CD4-positive, alpha-beta T cell treated with Interleukin-6 at 100 ng/mL for 8 hours (primary cell): ENCODE measurements around the gene DNAL1.

Experiments
- DNase-seq: peaks from one replicate; pipeline ENCODE4 v3.0.0-alpha.2; 2020; ENCODE audit warnings: mixed read lengths, low spot score

DNAL1 gene

DNA sequence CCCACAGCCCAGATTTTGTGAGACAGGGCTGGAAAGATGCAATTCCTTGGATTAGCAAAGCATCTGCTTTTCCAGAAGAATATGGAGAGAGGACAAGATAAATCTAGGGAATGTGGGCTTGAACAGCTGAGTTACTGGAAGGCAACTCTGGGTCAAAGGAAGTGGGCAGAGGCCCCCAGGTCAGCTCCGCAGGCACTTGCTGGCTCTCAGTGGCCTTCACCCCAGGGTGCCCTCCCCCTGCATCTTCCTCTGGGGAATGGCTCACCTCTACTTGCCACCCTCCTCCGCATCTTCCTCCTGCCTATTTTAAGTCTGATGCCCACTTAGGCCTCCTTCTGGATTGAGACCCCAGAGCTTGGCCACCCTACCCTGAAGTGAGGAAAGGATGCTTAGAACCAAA, 79.9 kb downstream of the DNAL1 start:
- no peak for DNase-seq

DNA sequence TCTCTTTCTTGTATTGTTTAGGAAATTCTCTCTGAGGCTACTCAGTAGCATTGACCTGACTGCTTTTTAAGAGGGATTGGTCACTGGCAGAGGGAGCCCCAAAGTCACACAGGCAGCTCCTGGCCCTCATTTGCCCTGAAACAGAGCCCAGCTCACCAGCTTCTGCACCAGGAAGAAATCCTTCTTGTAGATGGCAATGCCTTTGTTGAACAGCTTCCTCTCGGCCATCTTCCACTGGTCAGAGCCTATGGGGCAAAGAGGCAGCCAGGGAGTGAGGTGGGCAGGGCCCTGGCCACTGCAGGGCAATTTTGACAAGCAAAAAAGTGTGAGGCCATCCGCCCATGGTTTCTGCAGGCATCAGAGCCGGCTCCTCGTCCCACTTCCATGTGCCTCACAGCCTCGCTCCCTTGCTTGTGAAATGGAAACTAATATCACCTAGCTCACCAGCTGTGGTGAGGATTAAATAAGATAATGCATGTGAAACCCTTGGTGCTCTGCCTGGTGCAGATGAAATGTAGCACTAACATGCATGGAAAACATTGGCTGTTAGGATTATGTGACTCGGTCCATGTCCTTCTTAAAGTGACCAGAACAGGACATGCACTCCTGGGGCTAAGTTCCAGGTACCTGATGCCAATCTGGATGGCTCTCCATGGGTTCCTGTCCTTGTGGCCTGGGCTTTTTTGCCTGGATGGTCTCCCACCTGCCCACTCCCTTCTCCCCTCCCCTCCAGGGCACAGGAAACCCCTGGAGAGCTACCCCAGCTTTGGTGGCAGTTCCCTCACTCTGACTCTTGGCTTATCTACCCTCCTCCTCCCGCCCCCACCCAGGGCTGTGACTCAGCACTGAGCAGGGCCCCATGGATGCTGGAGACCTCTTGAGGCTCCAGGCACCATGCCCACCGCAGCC, 80.6 kb downstream of the DNAL1 start:
- DNase-seq = no peak

GRCh38 chr14:73726025-73726961, 81.5 kb downstream of the DNAL1 start:
- no peak for DNase-seq

DNA sequence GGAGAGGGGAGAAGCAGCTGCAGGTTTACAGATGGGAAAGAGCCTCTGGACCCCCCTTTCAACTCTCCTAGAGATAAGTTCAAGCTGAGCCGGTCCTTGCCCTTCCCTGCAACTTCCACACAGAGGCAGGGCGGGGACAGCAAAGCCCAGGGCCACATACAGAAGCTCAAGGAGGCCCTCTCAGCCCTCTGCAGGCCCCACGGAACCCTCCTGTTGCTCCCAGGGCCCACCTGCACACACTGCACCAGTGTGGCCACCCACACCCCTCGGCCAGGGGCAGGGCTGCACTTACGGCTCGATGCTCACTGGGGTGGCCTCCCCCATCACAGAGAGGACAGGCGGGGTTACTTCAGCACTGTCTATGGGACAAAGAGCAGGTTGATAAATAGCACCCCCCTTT, 82.4 kb downstream of the DNAL1 start:
- DNase-seq = no peak

- peak; percentile 83 for DNase-seq
Measured at GRCh38 chr14:73728717-73729330, 84.0 kb downstream of the DNAL1 start.

DNA sequence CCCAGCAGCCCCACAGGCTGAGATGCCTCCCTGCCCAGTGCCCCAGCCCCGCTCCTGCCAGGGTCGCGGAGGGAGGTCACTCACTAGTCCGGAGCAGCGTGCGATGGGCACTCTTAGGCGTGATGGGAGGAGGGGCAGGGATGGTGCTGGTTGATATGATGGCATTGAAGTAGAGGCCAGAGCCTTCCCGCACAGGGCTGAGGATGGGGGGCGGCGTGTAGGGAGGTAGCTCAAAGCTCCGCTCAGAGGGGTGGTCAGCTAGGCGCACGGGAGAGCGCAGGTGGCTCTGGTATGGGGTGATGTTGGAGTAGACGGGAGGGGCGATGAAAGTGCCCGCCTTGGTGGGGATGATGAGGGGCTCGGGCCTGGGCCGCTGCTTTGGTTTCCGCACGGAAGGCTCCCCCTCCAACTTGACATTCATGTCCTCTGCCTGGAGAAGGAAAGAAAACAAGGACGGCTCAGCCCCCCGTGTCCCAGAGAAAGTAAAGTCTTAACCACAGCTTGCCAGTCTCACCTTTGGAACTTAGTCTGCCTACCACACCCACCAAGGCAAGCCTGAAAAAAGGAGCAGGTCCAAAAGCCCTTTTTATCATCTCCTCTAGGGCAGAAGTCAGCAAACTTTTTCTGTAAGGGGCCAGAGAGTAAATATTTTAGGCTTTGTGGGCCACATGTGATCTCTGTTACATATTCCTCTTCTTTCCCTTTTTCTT, 84.9 kb downstream of the DNAL1 start:
- no peak for DNase-seq

GRCh38 chr14:73731111-73731510, 86.3 kb downstream of the DNAL1 start:
- no peak for DNase-seq

- DNase-seq = no peak
Measured at GRCh38 chr14:73732006-73732405, 87.2 kb downstream of the DNAL1 start.

GRCh38 chr14:73736842-73737241, 92.1 kb downstream of the DNAL1 start:
- no peak for DNase-seq

DNA sequence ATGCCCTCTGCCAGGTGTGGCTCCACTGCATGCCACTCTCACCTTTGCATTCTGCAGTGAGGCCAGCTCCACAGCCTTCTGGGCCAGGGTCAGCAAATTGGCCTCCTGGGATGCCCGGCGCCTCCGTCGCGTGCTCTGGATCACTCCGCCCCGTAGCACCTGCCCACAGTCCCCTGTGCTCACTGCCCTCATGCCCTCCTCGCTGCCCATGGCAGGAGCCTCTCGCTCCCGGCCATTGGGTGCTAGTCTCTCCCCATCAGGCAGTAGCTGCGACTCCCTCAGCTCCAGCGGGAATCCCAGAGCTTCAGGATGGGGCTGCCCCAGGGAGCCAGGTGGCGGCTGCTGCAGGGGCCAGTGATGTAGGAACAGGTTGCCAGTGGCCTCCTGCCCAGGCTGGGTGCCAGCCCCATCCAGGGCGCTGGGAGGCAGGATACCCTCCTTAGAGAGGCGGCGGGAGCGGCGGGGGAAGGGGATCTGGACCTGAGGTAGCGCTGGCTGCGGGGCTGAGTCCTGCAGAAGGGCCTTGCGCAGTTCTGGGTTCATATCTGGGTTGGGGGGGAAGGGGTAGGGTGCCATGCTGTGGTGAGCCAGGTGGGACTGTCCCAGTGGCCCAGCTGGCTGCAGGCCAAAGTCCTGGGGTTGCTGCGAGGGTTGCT, 93.9 kb downstream of the DNAL1 start:
- no peak for DNase-seq

- DNase-seq = no peak
Measured at GRCh38 chr14:73739174-73739898, 94.5 kb downstream of the DNAL1 start.

GRCh38 chr14:73739899-73740617, 95.3 kb downstream of the DNAL1 start:
- no peak for DNase-seq

GRCh38 chr14:73740618-73741326, 96.0 kb downstream of the DNAL1 start:
- DNase-seq = no peak

DNA sequence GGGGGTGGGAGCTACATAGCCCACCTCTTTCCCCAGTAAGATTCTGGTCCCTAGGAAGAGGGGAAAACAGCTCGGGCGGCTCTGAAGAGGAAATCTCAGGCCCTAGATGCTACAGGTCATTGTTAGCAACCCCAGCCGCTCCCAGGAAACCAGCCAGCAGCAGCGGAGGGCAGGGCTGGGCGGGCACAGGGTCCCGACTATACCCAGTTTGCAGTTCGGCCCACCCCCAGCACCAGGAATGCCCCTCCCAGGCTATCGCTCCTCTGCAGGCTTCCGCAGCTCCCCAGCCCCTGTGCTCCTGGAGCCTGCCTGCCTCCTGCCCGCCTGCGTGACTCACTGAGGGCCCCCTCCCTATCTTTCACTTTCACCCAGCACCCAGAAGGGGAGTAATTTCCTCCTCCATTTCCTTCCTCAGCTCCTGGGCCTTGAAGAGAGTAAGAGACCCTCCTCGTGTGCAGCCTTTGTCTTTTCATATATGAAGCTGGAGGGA, 96.6 kb downstream of the DNAL1 start:
- DNase-seq = peak; percentile 74

DNA sequence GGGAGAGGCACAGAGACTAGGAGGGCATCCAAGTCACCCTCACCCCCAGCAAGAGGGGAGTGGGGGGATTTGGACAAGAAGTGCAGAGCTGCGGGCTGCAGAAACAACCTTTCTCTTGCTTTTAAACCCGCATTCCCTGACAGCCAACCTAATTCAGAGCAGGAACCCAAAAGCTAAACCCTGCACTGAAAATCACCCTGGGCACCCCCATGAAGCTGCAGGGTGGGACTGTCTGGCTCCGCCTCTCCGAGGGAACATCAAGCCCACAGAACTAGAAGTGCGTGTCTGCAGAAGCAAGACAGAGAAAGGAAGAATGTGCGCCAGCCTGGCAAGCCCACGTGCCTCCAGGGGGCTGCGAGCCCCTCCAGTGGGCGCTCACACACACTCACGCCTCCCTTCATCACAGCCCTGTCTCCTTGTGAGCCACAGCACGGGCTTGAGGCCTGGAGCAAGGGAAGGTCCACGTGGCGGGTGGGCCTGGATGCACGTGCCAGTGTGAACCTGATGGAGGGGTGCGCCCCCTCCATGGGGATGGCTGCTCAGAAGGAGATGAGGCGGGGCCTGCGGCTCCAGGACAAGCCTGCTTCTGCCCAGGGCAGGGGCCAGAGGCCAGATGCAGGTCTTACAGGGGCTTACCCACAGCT, 97.2 kb downstream of the DNAL1 start:
- peak; percentile 29 for DNase-seq

- DNase-seq = no peak
Measured at GRCh38 chr14:73742520-73743238, 97.9 kb downstream of the DNAL1 start.

- DNase-seq = peak; percentile 70
Measured at GRCh38 chr14:73743431-73743931, 98.7 kb downstream of the DNAL1 start.
